Loucy (cell line): ENCODE measurements around the gene TMEM19.

Experiments used
- H2AFZ ChIP-seq: fragments of 200-600 bp; sonication (generic); 2 replicates; pipeline ENCODE4 v1.6.0; 2016; ENCODE audit warnings: antibody characterized with exemption, mild to moderate bottlenecking, low read length, moderate library complexity
- H3F3A ChIP-seq: fragments of 200-600 bp; 2 replicates; pipeline ENCODE4 v1.6.0; 2016; ENCODE audit warnings: antibody characterized with exemption, low read depth, mild to moderate bottlenecking
- H3K27me3 ChIP-seq: fragments of 200-600 bp; sonication (generic); 2 replicates; pipeline ENCODE4 v1.6.1; 2014; ENCODE audit warnings: low read length, mild to moderate bottlenecking; ENCODE audit not compliant: insufficient read depth, poor library complexity, severe bottlenecking
- H3K36me3 ChIP-seq: fragments of 200-600 bp; sonication (generic); 2 replicates; pipeline ENCODE4 v1.6.1; 2016; ENCODE audit warnings: low read length; ENCODE audit not compliant: insufficient read depth
- H3K4me1 ChIP-seq: fragments of 200-600 bp; sonication (generic); 2 replicates; pipeline ENCODE4 v1.5.1; 2014; ENCODE audit warnings: low read length, mild to moderate bottlenecking; ENCODE audit not compliant: insufficient read depth, poor library complexity, severe bottlenecking
- H3K4me2 ChIP-seq: fragments of 200-600 bp; sonication (generic); 2 replicates; pipeline ENCODE4 v1.6.0; 2014; ENCODE audit warnings: antibody characterized with exemption, low read length, low read depth, mild to moderate bottlenecking; ENCODE audit not compliant: poor library complexity, severe bottlenecking
- H3K4me3 ChIP-seq: fragments of 200-600 bp; sonication (generic); 2 replicates; pipeline ENCODE4 v1.5.1; 2014; ENCODE audit warnings: low read length, mild to moderate bottlenecking, mixed read lengths; ENCODE audit not compliant: poor library complexity, severe bottlenecking
- H3K79me2 ChIP-seq: fragments of 200-600 bp; sonication (generic); 2 replicates; pipeline ENCODE4 v1.6.1; 2014; ENCODE audit warnings: low read length; ENCODE audit not compliant: insufficient read depth
- H3K9ac ChIP-seq: fragments of 200-600 bp; sonication (generic); 2 replicates; pipeline ENCODE4 v1.6.0; 2014; ENCODE audit warnings: mild to moderate bottlenecking, low read depth, low read length, moderate library complexity; ENCODE audit not compliant: poor library complexity, severe bottlenecking
- H3K9me2 ChIP-seq: fragments of 200-600 bp; sonication (generic); replicated peaks from 2 replicates; pipeline ENCODE4 v1.6.1; 2016; ENCODE audit warnings: low read depth, low read length, mixed read lengths
- H3K9me3 ChIP-seq: fragments of 200-600 bp; sonication (generic); 2 replicates; pipeline ENCODE4 v1.6.1; 2014; ENCODE audit warnings: mild to moderate bottlenecking, antibody characterized with exemption, low read length, low read depth; ENCODE audit not compliant: insufficient read depth
- H4K20me1 ChIP-seq: fragments of 200-600 bp; sonication (generic); 2 replicates; pipeline ENCODE4 v1.6.0; 2014; ENCODE audit warnings: antibody characterized with exemption, low read length, mild to moderate bottlenecking; ENCODE audit not compliant: insufficient read depth, poor library complexity, severe bottlenecking
- CTCF ChIP-seq: fragments of 200-600 bp; sonication (generic); conservative IDR thresholded peaks from 2 replicates; pipeline ENCODE4 v1.5.1; 2014; ENCODE audit warnings: mild to moderate bottlenecking, antibody characterized with exemption, low read length
- EZH2phosphoT487 ChIP-seq: fragments of 200-600 bp; IDR thresholded peaks from 2 replicates; pipeline ENCODE4 v1.6.1; 2018; ENCODE audit warnings: antibody characterized with exemption, mild to moderate bottlenecking, moderate library complexity, borderline replicate concordance

TMEM19 gene

DNA sequence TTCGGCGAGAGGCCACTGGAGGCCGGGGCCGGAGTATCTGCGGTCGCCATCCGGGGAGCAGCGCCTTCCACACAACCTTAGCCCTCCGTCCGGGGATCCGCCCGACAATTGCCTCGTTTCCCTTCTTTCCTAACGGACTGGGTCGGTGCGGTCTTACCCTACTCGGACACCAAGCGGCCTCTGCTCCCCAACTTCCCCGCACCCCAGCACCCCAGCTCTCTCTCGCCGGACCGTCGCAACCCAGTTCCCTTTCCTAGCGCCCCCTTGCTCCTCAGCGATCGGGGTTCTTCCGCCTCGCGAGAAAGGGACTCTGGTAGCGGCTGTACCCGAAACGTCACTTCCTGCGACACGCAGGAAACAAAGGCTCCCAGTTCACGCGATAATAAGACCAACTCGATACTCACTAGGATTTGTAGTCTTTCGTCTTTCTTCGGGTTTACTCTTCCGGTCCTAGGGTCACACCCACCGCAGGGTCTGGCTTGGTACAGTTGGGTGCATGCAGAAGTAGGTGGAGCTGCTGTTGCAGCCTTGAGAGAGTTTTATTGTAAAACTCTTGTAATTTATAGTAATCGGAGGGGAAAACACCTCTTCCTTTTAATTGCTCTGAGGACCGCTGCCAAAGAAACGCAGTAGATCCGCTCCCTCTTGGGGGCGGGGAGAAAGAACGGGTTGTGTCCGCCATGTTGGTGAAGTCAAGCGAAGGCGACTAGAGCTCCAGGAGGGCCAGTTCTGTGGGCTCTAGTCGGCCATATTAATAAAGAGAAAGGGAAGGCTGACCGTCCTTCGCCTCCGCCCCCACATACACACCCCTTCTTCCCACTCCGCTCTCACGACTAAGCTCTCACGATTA is 22.1 kb upstream of the TMEM19 start, which contains the start of the genes THAP2 and ZFC3H1:
Gene THAP2, plus strand, starts transcription at position 741 of the 850 bp plus-strand sequence. CDS start 209 bp downstream, outside the sequence.
Gene ZFC3H1, minus strand, starts transcription at position 288 of the 850 bp plus-strand sequence. Its CDS starts 238 bp downstream, at position 50.
- H3K4me3 ChIP-seq = peak within 1 kb of the TSS; percentile 80
- peak within 1 kb of the TSS; percentile 91 for H3K9ac ChIP-seq

GRCh38 chr12:71664411-71665089 is 21.3 kb upstream of the TMEM19 start:
- Histone ChIP-seq H3K9me3 (no peaks in the 10 kb centered on the region), H3K4me3 (peak overlapping the region; percentile 80), H3K9me2 (no peaks in the 10 kb centered on the region), H4K20me1 (peaks cover 39% of the 10 kb centered on the region), H3K4me1 (peaks cover 44% of the 10 kb centered on the region), H3K79me2 (peaks cover 63% of the 10 kb centered on the region), H3K4me2 (peak overlapping the region; percentile 84), H3F3A (no peaks in the 10 kb centered on the region; the same call in 1 of the 2 replicates), H3K9ac (peak overlapping the region; percentile 91), H2AFZ (peak overlapping the region; percentile 92), H3K27me3 (no peaks in the 10 kb centered on the region), H3K36me3 (no peaks in the 10 kb centered on the region)
- TF ChIP-seq CTCF = no peak

More for the DNA sequence above, 22.1 kb upstream of the TMEM19 start, which contains the start of the genes THAP2 and ZFC3H1:
- peaks cover 4% of the 10 kb centered on the region; the same call in 1 of the 2 replicates for H3K36me3 ChIP-seq
- peak within 1 kb of the TSS; percentile 92 for H2AFZ ChIP-seq
- no peaks in the 10 kb centered on the region for H3K9me2 ChIP-seq
- H3K79me2 ChIP-seq = peaks cover 71% of the 10 kb centered on the region
- TF ChIP-seq CTCF = peak; percentile 36; the same call in 1 of the 2 replicates
- TF ChIP-seq EZH2phosphoT487 = no peak
- no peaks in the 10 kb centered on the region for H3K9me3 ChIP-seq
- H3K4me1 ChIP-seq = peaks cover 48% of the 10 kb centered on the region
- peak within 1 kb of the TSS; percentile 84 for H3K4me2 ChIP-seq
- H3K27me3 ChIP-seq = no peaks in the 10 kb centered on the region
- H4K20me1 ChIP-seq = peaks cover 39% of the 10 kb centered on the region
- H3F3A ChIP-seq = no peaks in the 10 kb centered on the region; the same call in 1 of the 2 replicates

DNA sequence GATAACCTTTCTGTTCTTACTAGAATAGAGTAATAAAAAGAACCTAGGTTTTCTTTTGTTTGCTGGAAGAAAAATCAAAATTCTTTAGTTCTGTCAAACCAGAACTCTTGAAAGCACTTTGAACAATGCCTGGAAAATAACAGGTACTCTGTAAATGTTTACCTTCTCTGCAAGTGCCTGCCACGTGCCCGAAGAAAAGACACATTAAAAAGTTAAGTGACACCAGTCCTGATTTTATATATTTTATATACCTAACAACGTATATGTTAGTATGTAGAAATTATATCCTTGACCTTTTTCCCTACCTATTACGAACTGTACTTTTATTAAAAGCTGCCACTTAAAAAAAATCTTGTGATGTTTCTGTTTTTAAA is 20.8 kb upstream of the TMEM19 start:
- Histone ChIP-seq H3K27me3 (no peaks in the 10 kb centered on the region), H3K4me1 (peaks cover 39% of the 10 kb centered on the region), H3F3A (no peaks in the 10 kb centered on the region), H3K36me3 (no peaks in the 10 kb centered on the region), H3K9ac (peak overlapping the region; percentile 91), H3K4me3 (peak overlapping the region; percentile 80), H3K79me2 (peaks cover 58% of the 10 kb centered on the region), H3K9me2 (no peaks in the 10 kb centered on the region), H3K9me3 (no peaks in the 10 kb centered on the region), H4K20me1 (peaks cover 33% of the 10 kb centered on the region), H3K4me2 (peak overlapping the region; percentile 84), H2AFZ (peak overlapping the region; percentile 92; the same call in 1 of the 2 replicates)
- no peak for TF ChIP-seq EZH2phosphoT487
- no peak for TF ChIP-seq CTCF
